SK-N-SH (cell line): ENCODE results near the gene ACTL10. TPM values are rescaled to one million over a fixed set of nuclear protein-coding genes. Genes with fewer than 3 reads are reported as not detected.

Source experiments
- CTCF ChIA-PET: fragments of 300-600, 350-600 bp; formaldehyde crosslinking; extraction: SDS; loops from one replicate; lab custom pipeline; 2021; lab: Yijun Ruan, JAX
- POLR2A ChIA-PET: fragments of 350-600 bp; sonication (Branson Sonifier 250); formaldehyde crosslinking; extraction: SDS; loops from one replicate; lab custom pipeline; 2020; ENCODE audit warnings: antibody characterized with exemption, inconsistent platforms; lab: Yijun Ruan, JAX
- DNase-seq: peaks from one replicate; pipeline ENCODE4 v3.0.0; 2012
- H2AFZ ChIP-seq: fragments of 200-600 bp; sonication (generic); 2 replicates; pipeline ENCODE4 v1.8.1; 2016; ENCODE audit warnings: antibody characterized with exemption, mild to moderate bottlenecking, low read depth
- H3F3A ChIP-seq: fragments of 200-600 bp; sonication (generic); replicated peaks from 2 replicates; pipeline ENCODE3; 2016; ENCODE audit warnings: antibody characterized with exemption, mild to moderate bottlenecking; ENCODE audit not compliant: insufficient read depth
- H3K27ac ChIP-seq, 2 experiments: fragments of 200-500 bp in 1 of 2; fragments of 200-600 bp in 1 of 2; sonication (Bioruptor generic) in 1 of 2; sonication (generic), shearing (Covaris generic) in 1 of 2; 2 replicates each; pipeline versions ENCODE4 v1.5.1 to v1.6.1; 2014 to 2016; ENCODE audit warnings: low read depth in 2 of 2, inconsistent platforms in 1 of 2, low read length in 1 of 2, mild to moderate bottlenecking in 1 of 2, mixed read lengths in 1 of 2
- H3K27me3 ChIP-seq: fragments of 200-600 bp; sonication (generic), shearing (Covaris generic); 2 replicates; pipeline ENCODE4 v1.6.1; 2016; ENCODE audit warnings: mixed run types; ENCODE audit not compliant: insufficient read depth
- H3K36me3 ChIP-seq, 2 experiments: fragments of 200-500 bp in 1 of 2; fragments of 200-600 bp in 1 of 2; sonication (Bioruptor generic) in 1 of 2; sonication (generic) in 1 of 2; replicated peaks in 1 of 2; 2 replicates each; pipeline versions ENCODE3 to v1.5.1; 2014 to 2016; ENCODE audit warnings: low read length in 1 of 2, mild to moderate bottlenecking in 1 of 2; ENCODE audit not compliant: insufficient read depth in 2 of 2, control insufficient read depth in 1 of 2
- H3K4me1 ChIP-seq, 2 experiments: fragments of 200-500 bp in 1 of 2; fragments of 200-600 bp in 1 of 2; sonication (Bioruptor generic) in 1 of 2; sonication (generic), shearing (Covaris generic) in 1 of 2; 2 replicates each; pipeline versions ENCODE4 v1.5.1 to v1.6.1; 2014 to 2016; ENCODE audit warnings: low read depth in 1 of 2, low read length in 1 of 2, mixed run types in 1 of 2; ENCODE audit not compliant: insufficient read depth in 2 of 2, control insufficient read depth in 1 of 2
- H3K4me2 ChIP-seq: fragments of 200-600 bp; sonication (generic), shearing (Covaris generic); 2 replicates; pipeline ENCODE4 v1.6.1; 2017; ENCODE audit warnings: mixed run types
- H3K4me3 ChIP-seq, 2 experiments: fragments of 200-500 bp in 1 of 2; fragments of 200-600 bp in 1 of 2; sonication (Bioruptor generic) in 1 of 2; sonication (generic), shearing (Covaris generic) in 1 of 2; 2 replicates each; pipeline versions ENCODE4 v1.5.1 to v1.8.1; 2014 to 2016; ENCODE audit warnings: low read depth in 2 of 2, inconsistent platforms in 1 of 2, low read length in 1 of 2, mild to moderate bottlenecking in 1 of 2, mixed read lengths in 1 of 2, moderate library complexity in 1 of 2
- H3K79me2 ChIP-seq: fragments of 200-600 bp; sonication (generic); 2 replicates; pipeline ENCODE4 v1.8.1; 2017; ENCODE audit warnings: mild to moderate bottlenecking; ENCODE audit not compliant: insufficient read depth
- H3K9ac ChIP-seq: fragments of 200-600 bp; sonication (generic); 2 replicates; pipeline ENCODE4 v1.6.1; 2017; ENCODE audit warnings: mixed run types
- H3K9me2 ChIP-seq: fragments of 200-600 bp; sonication (generic); 2 replicates; pipeline ENCODE4 v1.6.1; 2017; ENCODE audit warnings: mixed run types
- H3K9me3 ChIP-seq: fragments of 200-600 bp; sonication (generic); 2 replicates; pipeline ENCODE4 v1.6.1; 2017; ENCODE audit warnings: mixed run types, mild to moderate bottlenecking, moderate library complexity
- H4K20me1 ChIP-seq: fragments of 200-600 bp; sonication (generic); 2 replicates; pipeline ENCODE4 v1.6.1; 2017; ENCODE audit warnings: mild to moderate bottlenecking, mixed run types; ENCODE audit not compliant: insufficient read depth
- CTCF ChIP-seq: fragments of 200-600 bp; sonication (generic); IDR thresholded peaks from 2 replicates; pipeline ENCODE4 v1.6.1; 2017; ENCODE audit warnings: antibody characterized with exemption, mild to moderate bottlenecking, moderate library complexity
- GATA2 ChIP-seq: sonication (generic); formaldehyde crosslinking; IDR thresholded peaks from 2 replicates; pipeline ENCODE4 v1.5.0; 2020; ENCODE audit warnings: mild to moderate bottlenecking, missing genetic modification reagents
- SIN3A ChIP-seq: IDR thresholded peaks from 2 replicates; pipeline ENCODE4 v1.6.1; 2012; ENCODE audit warnings: low read depth, mild to moderate bottlenecking, low read length, moderate library complexity, borderline replicate concordance
- WGBS: methylation state at CpG from one replicate; pipeline ENCODE4 v1.1.6; 2017; ENCODE audit warnings: low lambda C conversion rate; 5-methylcytosine and 5-hydroxymethylcytosine counted together
- polyA plus RNA-seq, 3 experiments: library from polyadenylated mRNA; depleted of rRNA; stranded (reverse); fragments of >200 nt; gene quantifications; 2 replicates each; pipeline ENCODE4 v1.2.3, GENCODE V29; 2012
- TF ChIP-seq, protein P1 (sequence below): fragments of 150-350 bp; IDR thresholded peaks from 2 replicates; pipeline ENCODE4 v1.6.1; 2017; ENCODE audit warnings: antibody characterized with exemption, low read length, low read depth, borderline replicate concordance

The ACTL10 gene
- polyA plus RNA-seq, 1 of the 3 experiments (the other 2 are of a cell fraction): 0.25 TPM

- no peaks in the 10 kb centered on the region for H3K79me2 ChIP-seq
- POLR2A ChIA-PET: interaction anchor here (0.9 kb wide), 1 partner anchor 16 kb away, joined by 3 read pairs; the partner anchor contains the start of gene ACTL10
- H3K4me3 ChIP-seq: no peak overlapping the region
- no peaks in the 10 kb centered on the region for H3K9me3 ChIP-seq
- no peak overlapping the region for H2AFZ ChIP-seq
- no peak for TF ChIP-seq GATA2
- H3K27me3 ChIP-seq: no peaks in the 10 kb centered on the region
- peak overlapping the region in 1 of 2 experiments; percentile 93; a peak in 1 of 4 replicates for H3K27ac ChIP-seq
- CTCF ChIA-PET: interaction anchor here (0.7 to 9.2 kb wide), 5 partner anchors 15 to 239 kb away, joined by 3 to 114 read pairs (median 3); partner anchors contain the start of genes ACTL10 and C20orf144
- no peak overlapping the region for H3K9ac ChIP-seq
- H3K9me2 ChIP-seq: no peaks in the 10 kb centered on the region
- H3F3A ChIP-seq: peaks cover 26% of the 10 kb centered on the region
- WGBS: 94% methylated on average over 9 of the region's 10 CpGs
- H3K4me2 ChIP-seq: no peak overlapping the region
- peaks cover 27% of the 10 kb centered on the region for H4K20me1 ChIP-seq
- H3K36me3 ChIP-seq: no peaks in the 10 kb centered on the region
- no peak for DNase-seq
- H3K4me1 ChIP-seq: peaks cover 13 to 51% of the 10 kb centered on the region in 2 experiments; a peak in 3 of 4 replicates
These were observed 15.8 kb upstream of the ACTL10 start for GRCh38 chr20:33650753-33651561.

GRCh38 chr20:33651562-33652048 is 15.1 kb upstream of the ACTL10 start:
- ChIA-PET CTCF (interaction anchor here (0.6 to 9.2 kb wide), 8 partner anchors 15 to 282 kb away, joined by 3 to 114 read pairs (median 7); partner anchors contain the start of genes ACTL10 and C20orf144), POLR2A (interaction anchor here (0.9 kb wide), 1 partner anchor 15 kb away, joined by 3 read pairs; the partner anchor contains the start of gene ACTL10)
- TF ChIP-seq SIN3A: no peak
- TF ChIP-seq, protein P1, sequence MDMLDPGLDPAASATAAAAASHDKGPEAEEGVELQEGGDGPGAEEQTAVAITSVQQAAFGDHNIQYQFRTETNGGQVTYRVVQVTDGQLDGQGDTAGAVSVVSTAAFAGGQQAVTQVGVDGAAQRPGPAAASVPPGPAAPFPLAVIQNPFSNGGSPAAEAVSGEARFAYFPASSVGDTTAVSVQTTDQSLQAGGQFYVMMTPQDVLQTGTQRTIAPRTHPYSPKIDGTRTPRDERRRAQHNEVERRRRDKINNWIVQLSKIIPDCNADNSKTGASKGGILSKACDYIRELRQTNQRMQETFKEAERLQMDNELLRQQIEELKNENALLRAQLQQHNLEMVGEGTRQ: no peak
- TF ChIP-seq CTCF: no peak
- H3K36me3 ChIP-seq: no peaks in the 10 kb centered on the region
- H3F3A ChIP-seq: peaks cover 23% of the 10 kb centered on the region
- H3K4me2 ChIP-seq: no peak overlapping the region
- no peaks in the 10 kb centered on the region for H3K27me3 ChIP-seq
- no peak overlapping the region for H2AFZ ChIP-seq
- no peak overlapping the region for H3K9ac ChIP-seq
- H3K4me1 ChIP-seq: peaks cover 13 to 51% of the 10 kb centered on the region in 2 experiments; a peak in 3 of 4 replicates
- peak overlapping the region in 1 of 2 experiments; percentile 50; a peak in 1 of 4 replicates for H3K27ac ChIP-seq
- 93% methylated on average over 13 of the region's 13 CpGs for WGBS
- no peak overlapping the region for H3K4me3 ChIP-seq
- peaks cover 24% of the 10 kb centered on the region for H4K20me1 ChIP-seq
- H3K9me3 ChIP-seq: no peaks in the 10 kb centered on the region
- DNase-seq: no peak
- H3K9me2 ChIP-seq: no peaks in the 10 kb centered on the region
- H3K79me2 ChIP-seq: no peaks in the 10 kb centered on the region
